H1 (cell line): ENCODE results near the gene MYO5B. TPM values are rescaled to one million over a fixed set of nuclear protein-coding genes. Genes with fewer than 3 reads are reported as not detected.

Source experiments
- CTCF ChIA-PET: fragments of 300-600 bp; sonication (Branson Sonifier 250); formaldehyde crosslinking; loops from one replicate; lab custom pipeline; 2021; ENCODE audit not compliant: partially characterized antibody; lab: Charles Lee
- POLR2A ChIA-PET: fragments of 300-600 bp; sonication (Branson Sonifier 250); formaldehyde crosslinking; loops from one replicate; lab custom pipeline; 2021; ENCODE audit warnings: inconsistent platforms; ENCODE audit not compliant: partially characterized antibody; lab: Charles Lee
- DNase-seq, 2 experiments: peaks; one replicate each; pipeline versions ENCODE4 v3.0.0 to v3.0.0-alpha.2; 2010 to 2022; ENCODE audit warnings: low spot score in 2 of 2, low read depth in 1 of 2, mixed read lengths in 1 of 2
- FAIRE-seq: peaks from 2 replicates; lab custom pipeline; 2011; peaks lifted over from hg19 to GRCh38; lab: Jason Lieb, UNC
- H2AFZ ChIP-seq: 2 replicates; pipeline ENCODE4 v1.8.1; 2012; ENCODE audit warnings: low read length, inconsistent platforms
- H2AK5ac ChIP-seq: 2 replicates; pipeline ENCODE4 v1.6.1; 2013; ENCODE audit warnings: low read depth, low read length
- H2BK120ac ChIP-seq: replicated peaks from 2 replicates; pipeline ENCODE3; 2013; ENCODE audit warnings: low read depth, low read length, inconsistent platforms
- H2BK12ac ChIP-seq: 2 replicates; pipeline ENCODE4 v1.6.1; 2013; ENCODE audit warnings: low read depth, low read length
- H2BK15ac ChIP-seq: 2 replicates; pipeline ENCODE4 v1.6.1; 2013; ENCODE audit warnings: low read length
- H2BK20ac ChIP-seq: 2 replicates; pipeline ENCODE4 v1.6.1; 2013; ENCODE audit warnings: low read length
- H2BK5ac ChIP-seq: 2 replicates; pipeline ENCODE4 v1.6.1; 2013; ENCODE audit warnings: low read depth, low read length
- H3K14ac ChIP-seq: 2 replicates; pipeline ENCODE4 v1.6.1; 2013; ENCODE audit warnings: inconsistent platforms; ENCODE audit not compliant: insufficient read length
- H3K18ac ChIP-seq: 2 replicates; pipeline ENCODE4 v1.6.1; 2013; ENCODE audit warnings: low read length; ENCODE audit errors: extremely low read depth
- H3K23ac ChIP-seq: 2 replicates; pipeline ENCODE4 v1.6.1; 2013; ENCODE audit warnings: inconsistent platforms; ENCODE audit not compliant: insufficient read length
- H3K23me2 ChIP-seq: 2 replicates; pipeline ENCODE4 v1.6.1; 2013; ENCODE audit warnings: low read depth, low read length
- H3K27ac ChIP-seq: 2 replicates; pipeline ENCODE4 v1.6.1; 2011; ENCODE audit warnings: low read depth, low read length, inconsistent platforms
- H3K27me3 ChIP-seq, 4 experiments: replicated peaks in 1 of 4; 1 replicate in 1 of 4; 2 replicates in 3 of 4; pipeline versions ENCODE4 v1.6.1 to v1.8.1; 2011 to 2013; ENCODE audit warnings: low read length in 3 of 4, mild to moderate bottlenecking in 3 of 4, inconsistent platforms in 2 of 4, mixed read lengths in 2 of 4, moderate library complexity in 1 of 4; ENCODE audit not compliant: control insufficient read depth in 3 of 4, insufficient read depth in 3 of 4; ENCODE audit errors: extremely low read depth in 1 of 4
- H3K36me3 ChIP-seq, 4 experiments: 2 replicates each; pipeline versions ENCODE4 v1.6.1 to v1.8.1; 2011 to 2013; ENCODE audit warnings: mild to moderate bottlenecking in 4 of 4, low read length in 3 of 4, moderate library complexity in 2 of 4, control low read depth in 1 of 4, inconsistent platforms in 1 of 4; ENCODE audit not compliant: insufficient read depth in 4 of 4, control insufficient read depth in 2 of 4
- H3K4ac ChIP-seq: replicated peaks from 2 replicates; pipeline ENCODE3; 2013; ENCODE audit warnings: low read length, low read depth, mixed read lengths, inconsistent platforms; ENCODE audit not compliant: insufficient read length
- H3K4me1 ChIP-seq, 4 experiments: replicated peaks in 1 of 4; 1 replicate in 1 of 4; 2 replicates in 3 of 4; pipeline versions ENCODE4 v1.6.1 to v1.8.1; 2011 to 2013; ENCODE audit warnings: low read length in 3 of 4, inconsistent platforms in 2 of 4, mixed read lengths in 1 of 4; ENCODE audit not compliant: insufficient read depth in 4 of 4, control insufficient read depth in 3 of 4
- H3K4me2 ChIP-seq, 2 experiments: 2 replicates each; pipeline versions ENCODE4 v1.6.1 to v1.8.1; 2011 to 2013; ENCODE audit warnings: low read depth in 2 of 2, low read length in 2 of 2, control low read depth in 1 of 2, inconsistent platforms in 1 of 2, mild to moderate bottlenecking in 1 of 2; ENCODE audit not compliant: insufficient read depth in 1 of 2
- H3K4me3 ChIP-seq, 4 experiments: fragments of 200-600, 300-600 bp in 1 of 4; sonication (generic), shearing (Covaris generic), sonication (Bioruptor Twin) in 1 of 4; 2 replicates each; pipeline versions ENCODE4 v1.5.1 to v1.8.1; 2011 to 2016; ENCODE audit warnings: low read length in 4 of 4, low read depth in 3 of 4, control low read depth in 2 of 4, inconsistent platforms in 2 of 4, mild to moderate bottlenecking in 2 of 4, mixed read lengths in 1 of 4, moderate library complexity in 1 of 4; ENCODE audit not compliant: insufficient read depth in 2 of 4; ENCODE audit errors: extremely low read depth in 1 of 4
- H3K56ac ChIP-seq: replicated peaks from 2 replicates; pipeline ENCODE3; 2013; ENCODE audit warnings: low read depth, mild to moderate bottlenecking, mixed read lengths, low read length, inconsistent platforms; ENCODE audit not compliant: insufficient read length
- H3K79me1 ChIP-seq: 2 replicates; pipeline ENCODE4 v1.6.1; 2013; ENCODE audit warnings: low read depth, low read length, control low read depth
- H3K79me2 ChIP-seq, 2 experiments: 2 replicates each; pipeline versions ENCODE4 v1.6.1 to v1.8.1; 2012 to 2013; ENCODE audit warnings: low read length in 2 of 2, mild to moderate bottlenecking in 2 of 2, inconsistent platforms in 1 of 2; ENCODE audit not compliant: insufficient read depth in 2 of 2, control insufficient read depth in 1 of 2
- H3K9ac ChIP-seq, 4 experiments: replicated peaks in 1 of 4; 1 replicate in 1 of 4; 2 replicates in 3 of 4; pipeline versions ENCODE4 v1.6.1 to v1.8.1; 2011 to 2013; ENCODE audit warnings: low read depth in 3 of 4, low read length in 3 of 4, control low read depth in 2 of 4, mild to moderate bottlenecking in 2 of 4, moderate library complexity in 2 of 4, inconsistent platforms in 1 of 4; ENCODE audit errors: extremely low read depth in 1 of 4
- H3K9me3 ChIP-seq, 2 experiments: 2 replicates each; pipeline versions ENCODE4 v1.6.1 to v1.8.1; 2012 to 2013; ENCODE audit warnings: mild to moderate bottlenecking in 2 of 2, moderate library complexity in 2 of 2, control low read depth in 1 of 2, inconsistent platforms in 1 of 2, low read depth in 1 of 2, low read length in 1 of 2, mixed read lengths in 1 of 2; ENCODE audit not compliant: insufficient read depth in 2 of 2
- H4K20me1 ChIP-seq, 2 experiments: replicated peaks in 1 of 2; 2 replicates each; pipeline versions ENCODE3 to v1.8.1; 2011 to 2013; ENCODE audit warnings: inconsistent platforms in 2 of 2, low read length in 2 of 2, mild to moderate bottlenecking in 1 of 2; ENCODE audit not compliant: insufficient read depth in 2 of 2, control insufficient read depth in 1 of 2
- H4K5ac ChIP-seq: 2 replicates; pipeline ENCODE4 v1.6.1; 2013; ENCODE audit warnings: low read length, low read depth, mixed read lengths, inconsistent platforms; ENCODE audit not compliant: insufficient read length
- H4K8ac ChIP-seq: 2 replicates; pipeline ENCODE4 v1.8.0; 2013; ENCODE audit warnings: mild to moderate bottlenecking, moderate library complexity, low read length, inconsistent platforms; ENCODE audit not compliant: insufficient read depth; ENCODE audit errors: extremely low read depth
- H4K91ac ChIP-seq: replicated peaks from 2 replicates; pipeline ENCODE3; 2013; ENCODE audit warnings: low read length, mixed read lengths, inconsistent platforms; ENCODE audit not compliant: insufficient read length
- BACH1 ChIP-seq: IDR thresholded peaks from 2 replicates; pipeline ENCODE4 v1.6.1; 2012; ENCODE audit warnings: low read length, improper control_type of control experiment
- BRCA1 ChIP-seq: IDR thresholded peaks from 2 replicates; pipeline ENCODE4 v1.6.1; 2012; ENCODE audit warnings: low read depth, low read length, improper control_type of control experiment
- CEBPB ChIP-seq: IDR thresholded peaks from 2 replicates; pipeline ENCODE4 v1.6.1; 2012; ENCODE audit warnings: low read depth, low read length
- CHD2 ChIP-seq: IDR thresholded peaks from 2 replicates; pipeline ENCODE4 v1.6.1; 2012; ENCODE audit warnings: low read length, improper control_type of control experiment
- CTBP2 ChIP-seq: IDR thresholded peaks from 2 replicates; pipeline ENCODE4 v1.7.0; 2011; ENCODE audit warnings: borderline replicate concordance, mild to moderate bottlenecking, moderate library complexity, mixed read lengths, low read length; ENCODE audit not compliant: insufficient read depth, insufficient read length
- EZH2 ChIP-seq: fragments of 200-600 bp; sonication (generic); IDR thresholded peaks from 2 replicates; pipeline ENCODE4 v1.7.1; 2012; ENCODE audit warnings: low read depth, mild to moderate bottlenecking, moderate library complexity, low read length, inconsistent platforms; ENCODE audit not compliant: severe bottlenecking
- HDAC6 ChIP-seq: IDR thresholded peaks from one replicate; pipeline ENCODE4 v1.7.1; 2012; ENCODE audit warnings: low read depth, mild to moderate bottlenecking, inconsistent platforms, low read length, moderate library complexity
- KDM4A ChIP-seq: IDR thresholded peaks from one replicate; pipeline ENCODE4 v1.7.1; 2012; ENCODE audit warnings: low read depth, mild to moderate bottlenecking, moderate library complexity, low read length, inconsistent platforms; ENCODE audit not compliant: severe bottlenecking
- KDM5A ChIP-seq: fragments of 200-600 bp; IDR thresholded peaks from 2 replicates; pipeline ENCODE4 v1.7.1; 2012; ENCODE audit warnings: mild to moderate bottlenecking, low read length, inconsistent platforms, mixed read lengths
- POLR2A ChIP-seq, 2 experiments: IDR thresholded peaks; 1 replicate in 1 of 2; 2 replicates in 1 of 2; pipeline ENCODE4 v1.6.1; 2011; ENCODE audit warnings: low read depth in 2 of 2, low read length in 2 of 2, mild to moderate bottlenecking in 2 of 2; ENCODE audit errors: control extremely low read depth in 1 of 2
- SRF ChIP-seq: IDR thresholded peaks from 2 replicates; pipeline ENCODE4 v1.6.1; 2011; ENCODE audit warnings: mild to moderate bottlenecking, low read depth, low read length, moderate library complexity
- TAF7 ChIP-seq: optimal IDR thresholded peaks from 2 replicates; pipeline ENCODE3; 2011; ENCODE audit warnings: low read depth, mild to moderate bottlenecking, inconsistent platforms, low read length, moderate library complexity, borderline replicate concordance
- WGBS, 2 experiments: shearing (Covaris generic) in 1 of 2; methylation state at CpG; one replicate each; pipeline versions ENCODE4 v1.1.6 to v1.1.7; 2013 to 2015; ENCODE audit warnings: low lambda C conversion rate in 2 of 2, mixed read lengths in 2 of 2, inconsistent platforms in 1 of 2, low coverage in 1 of 2, missing lambda C conversion rate in 1 of 2; ENCODE audit not compliant: insufficient replicate concordance in 2 of 2, insufficient coverage in 1 of 2, insufficient read length in 1 of 2; ENCODE audit errors: extremely low coverage in 1 of 2, missing lambda C conversion rate in 1 of 2; 5-methylcytosine and 5-hydroxymethylcytosine counted together
- polyA plus RNA-seq, 7 experiments: library from polyadenylated mRNA; depleted of rRNA in 3 of 7; stranded (reverse) in 5 of 7; unstranded in 2 of 7; fragments of >200 nt in 5 of 7; fragments of 200-250 nt in 2 of 7; gene quantifications; 1 replicate in 5 of 7; 2 replicates in 1 of 7; 4 replicates in 1 of 7; pipeline versions ENCODE4 v1.2.1 to v1.2.3, GENCODE V29; 2011 to 2013; ENCODE audit warnings: missing spikeins in 2 of 7, mixed read lengths in 2 of 7
- total RNA-seq: library from RNA; stranded (reverse); fragmentation: NEBNext Ultra II Directional; extraction: Animal tissue kit (Norgen Biotek cat#: 25700); gene quantifications from 2 replicates; pipeline ENCODE4 v1.2.1, GENCODE V29; 2021
- TF ChIP-seq, protein P1 (sequence below): IDR thresholded peaks from 2 replicates; pipeline ENCODE4 v1.6.1; 2012; ENCODE audit warnings: low read length, inconsistent platforms

Gene MYO5B
- total and polyA plus RNA-seq, 2 of the 8 experiments (the other 6 are each of a cell fraction or from before 2014, with no cell fraction given) = 6.4 to 7.7 TPM

DNA sequence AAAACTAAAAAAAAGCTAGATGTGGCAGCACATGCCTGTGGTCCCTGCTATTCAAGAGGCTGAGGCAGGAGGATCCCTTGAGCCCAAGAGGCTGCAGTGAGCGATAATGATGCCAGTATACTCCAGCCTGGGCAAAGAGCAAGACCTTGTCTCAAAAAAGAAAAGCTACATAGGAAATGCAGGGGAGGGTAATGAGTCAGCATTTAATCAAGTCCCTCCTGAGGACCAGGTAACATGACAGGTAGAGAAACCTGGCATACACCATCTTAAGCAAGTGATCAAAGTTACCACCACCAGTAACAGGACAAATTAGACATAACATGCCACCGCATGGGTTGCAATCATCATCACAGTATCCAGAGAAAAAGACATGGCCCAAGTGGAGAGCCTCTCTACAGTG lies 25.8 kb downstream of the MYO5B start:
- H4K91ac ChIP-seq = no peak overlapping the region
- H4K5ac ChIP-seq = no peak overlapping the region
- H2BK5ac ChIP-seq = no peak overlapping the region
- H2BK20ac ChIP-seq = no peak overlapping the region
- no peak overlapping the region for H2BK15ac ChIP-seq
- H4K8ac ChIP-seq = no peak overlapping the region
- H2AFZ ChIP-seq = no peak overlapping the region
- H3K23ac ChIP-seq = no peak overlapping the region
- no peak overlapping the region for H3K14ac ChIP-seq
- no peaks in the 10 kb centered on the region for H3K23me2 ChIP-seq
- H3K9me3 ChIP-seq = no peaks in the 10 kb centered on the region
- no peak overlapping the region for H3K56ac ChIP-seq
- H3K27ac ChIP-seq = no peak overlapping the region
- no peak overlapping the region for H3K9ac ChIP-seq
- H3K4me2 ChIP-seq = no peak overlapping the region
- 100% methylated on average over 2 of the region's 2 CpGs; no CpG with 5 or more reads in 1 of the 2 experiments for WGBS, 2 experiments
- no peak overlapping the region for H3K4ac ChIP-seq
- no peaks in the 10 kb centered on the region for H3K36me3 ChIP-seq
- no peak overlapping the region for H3K18ac ChIP-seq
- no peaks in the 10 kb centered on the region for H3K27me3 ChIP-seq
- H4K20me1 ChIP-seq = no peaks in the 10 kb centered on the region
- H3K4me3 ChIP-seq = no peak overlapping the region
- ChIA-PET CTCF (interaction anchor here (2.7 kb wide), 1 partner anchor 35 kb away, joined by 6 read pairs; no protein-coding TSS in a partner anchor), POLR2A (no interaction called here)
- H3K4me1 ChIP-seq = no peaks in the 10 kb centered on the region
- no peak overlapping the region for H2BK120ac ChIP-seq
- FAIRE-seq (no peak), DNase-seq (no peak)
- no peak overlapping the region for H2AK5ac ChIP-seq
- no peaks in the 10 kb centered on the region for H3K79me1 ChIP-seq
- no peak overlapping the region for H2BK12ac ChIP-seq
- H3K79me2 ChIP-seq = no peaks in the 10 kb centered on the region
- no peak for TF ChIP-seq SRF
- TF ChIP-seq KDM5A = no peak
- no peak for TF ChIP-seq HDAC6
- no peak for TF ChIP-seq POLR2A (IDR thresholded peaks at IDR 0.05; ENCODE audit: control extremely low read depth in 1 of 2, low read depth in 2 of 2, low read length in 2 of 2)
- TF ChIP-seq, protein P1, sequence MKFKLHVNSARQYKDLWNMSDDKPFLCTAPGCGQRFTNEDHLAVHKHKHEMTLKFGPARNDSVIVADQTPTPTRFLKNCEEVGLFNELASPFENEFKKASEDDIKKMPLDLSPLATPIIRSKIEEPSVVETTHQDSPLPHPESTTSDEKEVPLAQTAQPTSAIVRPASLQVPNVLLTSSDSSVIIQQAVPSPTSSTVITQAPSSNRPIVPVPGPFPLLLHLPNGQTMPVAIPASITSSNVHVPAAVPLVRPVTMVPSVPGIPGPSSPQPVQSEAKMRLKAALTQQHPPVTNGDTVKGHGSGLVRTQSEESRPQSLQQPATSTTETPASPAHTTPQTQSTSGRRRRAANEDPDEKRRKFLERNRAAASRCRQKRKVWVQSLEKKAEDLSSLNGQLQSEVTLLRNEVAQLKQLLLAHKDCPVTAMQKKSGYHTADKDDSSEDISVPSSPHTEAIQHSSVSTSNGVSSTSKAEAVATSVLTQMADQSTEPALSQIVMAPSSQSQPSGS = no peak
- TF ChIP-seq KDM4A = no peak
- TF ChIP-seq EZH2 = no peak
- no peak for TF ChIP-seq CHD2
- TF ChIP-seq CTBP2 = no peak
- no peak for TF ChIP-seq BRCA1
- no peak for TF ChIP-seq TAF7
- TF ChIP-seq BACH1 = no peak
- no peak for TF ChIP-seq CEBPB
